ENCODE data around the gene CENPT. TPM values are rescaled to one million over a fixed set of nuclear protein-coding genes. Genes with fewer than 3 reads are reported as not detected.

The CENPT gene
- total and polyA plus RNA-seq, 2 of the 13 experiments (the other 11 are each of a cell fraction or from before 2014, with no cell fraction given), result 40.9 to 43.3 TPM

- no peak; the same call in 1 of the 2 replicates for TF ChIP-seq ZNF280B (CRISPR knock-in tag; IDR thresholded peaks at IDR 0.05; ENCODE audit: borderline replicate concordance)
- TF ChIP-seq ZNF740 (CRISPR knock-in tag; IDR thresholded peaks at IDR 0.05), result 0 out of 2 replicates have a peak, but pooled peaks have one; percentile 39
- TF ChIP-seq RAD21 (CRISPR knock-in tag; IDR thresholded peaks at IDR 0.05), result no peak; the same call in 1 of the 2 replicates
- TF ChIP-seq MED8 (CRISPR knock-in tag; IDR thresholded peaks at IDR 0.05; ENCODE audit: insufficient replicate concordance), result peak; percentile 53
- peak; percentile 32; the same call in 1 of the 2 replicates for TF ChIP-seq ZNF124 (CRISPR knock-in tag; IDR thresholded peaks at IDR 0.05)
- no peak for TF ChIP-seq PHF5A (CRISPR knock-in tag; IDR thresholded peaks at IDR 0.05; ENCODE audit: low read depth, unreplicated experiment)
- TF ChIP-seq NFIC (IDR thresholded peaks at IDR 0.05; ENCODE audit: low read length), result no peak
- no peak for TF ChIP-seq LCORL (IDR thresholded peaks at IDR 0.05)
- TF ChIP-seq LCORL (CRISPR knock-in tag; IDR thresholded peaks at IDR 0.05), result no peak
- no peak for TF ChIP-seq ZSCAN30 (CRISPR knock-in tag; IDR thresholded peaks at IDR 0.05)
- TF ChIP-seq SP1 (IDR thresholded peaks at IDR 0.05), result peak; percentile 82; the same call in 1 of the 2 replicates
- peak; percentile 88 for TF ChIP-seq SP1 (CRISPR knock-in tag; IDR thresholded peaks at IDR 0.05)
- TF ChIP-seq CCDC6 (CRISPR knock-in tag; IDR thresholded peaks at IDR 0.05), result no peak
- TF ChIP-seq IRF9 (CRISPR knock-in tag; IDR thresholded peaks at IDR 0.05; ENCODE audit: borderline replicate concordance), result peak; percentile 72
- no peak for TF ChIP-seq ZNF432 (CRISPR knock-in tag; IDR thresholded peaks at IDR 0.05; ENCODE audit: borderline replicate concordance)
- TF ChIP-seq DNMT1 (CRISPR knock-in tag; IDR thresholded peaks at IDR 0.05), result 0 out of 2 replicates have a peak, but pooled peaks have one; percentile 35
- TF ChIP-seq JUN (CRISPR knock-in tag; IDR thresholded peaks at IDR 0.05), result no peak
- peak; percentile 82 for TF ChIP-seq ZNF501 (CRISPR knock-in tag; IDR thresholded peaks at IDR 0.05)
These were observed 40.9 kb downstream of the CENPT start, which contains the start of the genes RANBP10 and TSNAXIP1 (continued) for GRCh38 chr16:67806428-67807147.
